ENCODE results near the gene CYBB.

CYBB gene

GRCh38 chrX:37779857-37780256, at the start of gene CYBB:
Gene CYBB (plus strand): TSS chrX:37780059. CDS start chrX:37780078, 19 bp downstream.
- no peak for TF ChIP-seq CTCF (conservative IDR thresholded peaks at IDR 0.05; ENCODE audit: low read length)
- no peak for DNase-seq (ENCODE audit: low read depth)
- no peak within 1 kb of the TSS for H3K4me3 ChIP-seq (ENCODE audit: low read length)

- peak; percentile 55 for DNase-seq (ENCODE audit: low read depth)
- no peak overlapping the region for H3K4me3 ChIP-seq (ENCODE audit: low read length)
- TF ChIP-seq CTCF (conservative IDR thresholded peaks at IDR 0.05; ENCODE audit: low read length) = peak; percentile 79
These were observed 34.5 kb upstream of the CYBB start for GRCh38 chrX:37745354-37745753.

- no peak overlapping the region for H3K4me3 ChIP-seq (ENCODE audit: low read length)
- DNase-seq (ENCODE audit: low read depth) = no peak
These were observed 34.0 kb upstream of the CYBB start for GRCh38 chrX:37745835-37746217.

GRCh38 chrX:37746218-37746941, 33.5 kb upstream of the CYBB start:
- TF ChIP-seq CTCF (conservative IDR thresholded peaks at IDR 0.05; ENCODE audit: low read length) = no peak
- H3K4me3 ChIP-seq (ENCODE audit: low read length) = no peak overlapping the region
- DNase-seq (ENCODE audit: low read depth) = no peak

More at GRCh38 chrX:37745835-37746217, 34.0 kb upstream of the CYBB start:
- TF ChIP-seq CTCF (conservative IDR thresholded peaks at IDR 0.05; ENCODE audit: low read length) = no peak

GRCh38 chrX:37746951-37747350, 32.9 kb upstream of the CYBB start:
- no peak for TF ChIP-seq CTCF (conservative IDR thresholded peaks at IDR 0.05; ENCODE audit: low read length)
- no peak for DNase-seq (ENCODE audit: low read depth)
- no peak overlapping the region for H3K4me3 ChIP-seq (ENCODE audit: low read length)

GRCh38 chrX:37752281-37752680, 27.6 kb upstream of the CYBB start:
- no peak for DNase-seq (ENCODE audit: low read depth)
- no peak overlapping the region for H3K4me3 ChIP-seq (ENCODE audit: low read length)
- TF ChIP-seq CTCF (conservative IDR thresholded peaks at IDR 0.05; ENCODE audit: low read length) = no peak

GRCh38 chrX:37752936-37753335, 26.9 kb upstream of the CYBB start:
- no peak overlapping the region for H3K4me3 ChIP-seq (ENCODE audit: low read length)
- TF ChIP-seq CTCF (conservative IDR thresholded peaks at IDR 0.05; ENCODE audit: low read length) = no peak

More at GRCh38 chrX:37752936-37753335, 26.9 kb upstream of the CYBB start:
- no peak for DNase-seq (ENCODE audit: low read depth)

All from AG10803 (cell line).